HG02763 (cell line): ENCODE data around the gene PXYLP1.
A peak's percentile ranks its signal among the peaks of the same experiment; 100 is the strongest.
"Not testable (repeated sequence)": the region's sequence is repeated elsewhere in the genome, so short reads cannot be mapped to it uniquely, and the experiment has no call there.

ENCODE experiments used
- ATAC-seq: cut with Tn5 transposase; IDR thresholded peaks from one replicate; pipeline ENCODE4 v1.9.1; 2021; ENCODE audit warnings: mild to moderate bottlenecking, moderate library complexity; ENCODE audit not compliant: unreplicated experiment

Gene PXYLP1

DNA sequence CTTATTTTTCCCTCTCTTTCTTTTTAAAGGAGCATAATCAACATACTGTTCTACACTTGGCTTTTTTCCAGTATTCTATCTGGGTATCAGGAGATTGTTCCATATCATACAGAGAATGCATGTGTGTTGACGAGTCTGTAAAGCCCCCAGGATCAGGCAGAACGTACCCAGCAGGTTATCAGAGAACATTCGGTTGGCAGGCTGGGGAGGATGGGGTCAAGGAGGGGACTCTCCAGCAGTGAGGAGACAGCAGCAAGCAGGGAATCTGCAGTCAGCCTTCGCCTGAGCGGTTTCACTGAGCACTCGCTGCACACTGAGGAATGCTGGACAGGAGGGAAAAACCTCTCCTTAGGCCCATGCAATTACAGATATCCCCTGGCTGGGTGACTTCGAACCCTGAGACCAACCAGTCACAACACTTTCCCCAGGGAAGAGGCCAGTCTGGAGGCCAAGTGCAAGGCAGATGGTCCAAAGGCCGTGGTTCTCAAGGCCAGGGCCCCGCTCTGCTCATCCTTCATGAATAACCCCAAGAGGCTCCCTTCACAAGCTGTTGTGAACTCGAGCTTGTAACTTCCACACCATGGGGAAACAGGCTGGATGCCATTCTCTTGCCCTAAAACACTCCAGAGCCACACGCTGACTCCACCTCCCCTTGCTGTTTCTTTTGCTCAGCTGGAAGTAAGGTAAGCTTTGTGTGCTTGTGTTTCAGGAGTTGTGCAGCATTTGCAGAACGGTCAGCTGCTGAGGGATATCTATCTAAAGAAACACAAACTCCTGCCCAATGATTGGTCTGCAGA is 60.1 kb downstream of the PXYLP1 start:
- no peak for ATAC-seq

GRCh38 chr3:141292356-141293058 is 60.9 kb downstream of the PXYLP1 start:
- ATAC-seq: no peak

GRCh38 chr3:141294301-141294700 is 62.7 kb downstream of the PXYLP1 start:
- no peak for ATAC-seq

DNA sequence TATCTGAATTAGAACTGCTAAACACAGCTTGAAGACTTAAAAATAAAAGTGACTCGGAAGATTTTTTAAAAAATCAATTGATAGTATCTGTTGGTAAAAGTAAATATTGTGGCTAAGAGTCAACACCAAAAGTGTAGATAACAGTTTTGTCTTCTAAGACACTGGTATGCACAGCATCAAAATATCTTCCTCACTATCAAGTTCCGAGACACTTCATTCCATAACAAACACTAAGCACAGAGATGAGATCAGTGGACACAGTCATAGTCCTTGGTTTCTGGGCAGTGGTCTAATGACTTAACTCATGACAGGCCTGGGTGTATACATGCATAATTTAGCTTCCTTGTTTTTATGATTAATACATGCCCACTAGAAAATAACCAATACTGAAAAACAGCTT is 63.2 kb downstream of the PXYLP1 start:
- no peak for ATAC-seq

GRCh38 chr3:141300426-141300825 is 68.8 kb downstream of the PXYLP1 start:
- not testable (repeated sequence) for ATAC-seq

GRCh38 chr3:141302364-141303141 is 70.9 kb downstream of the PXYLP1 start:
- no peak for ATAC-seq

GRCh38 chr3:141303481-141304223 is 72.0 kb downstream of the PXYLP1 start:
- peak; percentile 70 for ATAC-seq

GRCh38 chr3:141305436-141305835 is 73.8 kb downstream of the PXYLP1 start:
- ATAC-seq: no peak

GRCh38 chr3:141306276-141306675 is 74.7 kb downstream of the PXYLP1 start:
- no peak for ATAC-seq

- ATAC-seq: no peak
These were observed 75.3 kb downstream of the PXYLP1 start for GRCh38 chr3:141306922-141307321.

GRCh38 chr3:141307351-141308059 is 75.9 kb downstream of the PXYLP1 start:
- ATAC-seq: no peak

- ATAC-seq: no peak
These were observed 77.1 kb downstream of the PXYLP1 start for GRCh38 chr3:141308588-141309218.

DNA sequence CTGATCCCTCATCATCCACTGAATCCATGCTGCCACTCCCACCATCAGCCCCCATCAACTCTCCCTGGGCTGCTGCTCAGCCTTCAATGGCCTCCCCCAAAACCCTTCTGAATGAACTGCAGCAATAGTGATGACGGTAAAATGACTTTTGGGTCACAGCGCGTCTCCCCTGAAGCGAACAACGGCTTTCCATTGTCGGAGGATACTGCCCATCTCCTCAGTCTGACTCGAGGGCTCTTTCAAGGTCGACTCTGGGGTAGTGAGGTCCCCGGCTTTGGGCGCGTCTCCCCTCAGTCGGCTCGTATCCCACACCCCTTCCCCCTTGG is 79.5 kb downstream of the PXYLP1 start:
- no peak for ATAC-seq

DNA sequence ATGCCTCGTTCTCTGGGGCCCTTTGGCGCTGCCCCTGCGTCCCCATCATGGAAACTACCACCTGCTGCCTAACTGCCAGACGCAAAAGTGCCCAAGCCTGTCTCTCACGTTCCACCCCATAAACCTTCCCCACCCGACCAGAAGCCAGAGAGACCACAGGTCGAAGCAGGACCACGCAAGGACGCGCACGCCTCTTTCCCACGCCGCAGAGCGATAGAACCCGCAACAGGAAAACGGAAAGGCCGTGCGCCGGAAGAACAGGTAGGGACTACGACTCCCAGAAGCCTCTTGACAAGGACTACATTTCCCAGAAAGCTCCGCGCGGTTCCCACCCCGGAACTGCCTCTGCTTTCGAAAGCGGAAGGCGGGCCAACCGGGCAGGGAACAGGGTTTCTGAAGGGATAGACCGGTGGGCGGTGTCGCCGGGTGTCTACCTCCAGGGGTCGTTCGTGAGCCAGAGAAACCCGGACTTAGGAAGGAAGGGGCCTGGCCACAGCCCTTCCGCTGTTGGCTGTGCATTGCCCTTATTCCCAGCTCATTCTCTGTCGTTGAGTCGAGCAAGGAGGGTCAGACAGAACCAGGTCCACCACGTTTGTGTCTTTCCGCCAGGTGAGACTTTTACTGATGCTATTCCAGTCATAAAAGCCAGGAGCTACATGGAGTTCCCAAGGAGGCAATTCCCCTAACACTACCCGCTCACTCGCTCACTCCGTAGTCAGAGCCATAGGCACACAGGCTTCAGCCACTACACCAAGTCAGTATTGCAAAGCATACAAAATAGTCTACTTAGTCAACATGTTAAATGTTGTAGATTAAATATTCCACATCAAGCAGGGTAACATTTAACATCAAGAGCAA is 80.1 kb downstream of the PXYLP1 start:
- peak; percentile 99 for ATAC-seq

- no peak for ATAC-seq
These were observed 80.9 kb downstream of the PXYLP1 start for GRCh38 chr3:141312354-141313092.

- no peak for ATAC-seq
These were observed 81.6 kb downstream of the PXYLP1 start for GRCh38 chr3:141313093-141313683.

GRCh38 chr3:141314415-141314814 is 82.8 kb downstream of the PXYLP1 start:
- not testable (repeated sequence) for ATAC-seq

DNA sequence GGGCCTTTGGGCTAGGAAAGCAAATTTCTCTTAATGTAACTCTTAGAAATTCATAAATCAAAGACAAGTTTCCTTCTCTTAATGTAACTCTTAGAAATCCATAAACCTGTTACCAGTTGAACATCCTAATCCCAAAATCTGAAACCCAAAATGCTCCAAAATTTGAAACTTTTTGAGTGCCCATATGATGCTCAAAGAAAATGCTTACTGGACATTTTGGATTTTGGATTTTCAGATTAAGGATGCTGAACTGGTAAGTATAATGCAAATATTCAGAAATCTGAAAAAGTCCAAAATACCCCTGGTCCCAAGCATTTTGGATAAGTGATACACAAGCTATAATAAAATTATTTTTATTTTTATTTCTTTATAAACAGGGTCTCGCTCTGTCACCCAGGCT is 85.2 kb downstream of the PXYLP1 start:
- no peak for ATAC-seq
